Astrocyte (in vitro differentiated cells and primary cell): ENCODE data around the gene CEP95. TPM values are rescaled to one million over a fixed set of nuclear protein-coding genes. Genes with fewer than 3 reads are reported as not detected.

Experiments
- DNase-seq: peaks from one replicate; pipeline ENCODE4 v3.0.0-alpha.2; 2010; ENCODE audit warnings: low read depth
- FAIRE-seq: peaks from 2 replicates; lab custom pipeline; 2011; peaks lifted over from hg19 to GRCh38; lab: Jason Lieb, UNC
- H2AFZ ChIP-seq: 2 replicates; pipeline ENCODE4 v1.6.0; 2012; ENCODE audit warnings: low read depth, low read length, inconsistent platforms
- H3K27ac ChIP-seq: 2 replicates; pipeline ENCODE4 v1.5.1; 2011; ENCODE audit warnings: low read depth, low read length, inconsistent platforms
- H3K27me3 ChIP-seq: 2 replicates; pipeline ENCODE4 v1.6.0; 2011; ENCODE audit warnings: low read length, inconsistent platforms; ENCODE audit not compliant: insufficient read depth
- H3K36me3 ChIP-seq: 2 replicates; pipeline ENCODE4 v1.5.1; 2011; ENCODE audit warnings: low read length, inconsistent platforms; ENCODE audit not compliant: insufficient read depth
- H3K4me1 ChIP-seq: 2 replicates; pipeline ENCODE4 v1.5.1; 2011; ENCODE audit warnings: low read length, inconsistent platforms; ENCODE audit not compliant: insufficient read depth
- H3K4me2 ChIP-seq: 2 replicates; pipeline ENCODE4 v1.6.0; 2012; ENCODE audit warnings: low read length, inconsistent platforms
- H3K4me3 ChIP-seq: 2 replicates; pipeline ENCODE4 v1.5.1; 2011; ENCODE audit warnings: low read depth, mild to moderate bottlenecking, low read length, inconsistent platforms; ENCODE audit not compliant: insufficient read depth
- H3K79me2 ChIP-seq: 2 replicates; pipeline ENCODE4 v1.6.0; 2012; ENCODE audit warnings: mild to moderate bottlenecking, low read length, inconsistent platforms; ENCODE audit not compliant: insufficient read depth
- H3K9ac ChIP-seq: 2 replicates; pipeline ENCODE4 v1.6.0; 2012; ENCODE audit warnings: mild to moderate bottlenecking, low read length, inconsistent platforms
- H3K9me3 ChIP-seq: 2 replicates; pipeline ENCODE4 v1.5.1; 2012; ENCODE audit warnings: low read depth, mild to moderate bottlenecking, low read length, inconsistent platforms; ENCODE audit not compliant: insufficient read depth
- H4K20me1 ChIP-seq: 2 replicates; pipeline ENCODE4 v1.6.0; 2012; ENCODE audit warnings: low read length, inconsistent platforms; ENCODE audit not compliant: insufficient read depth
- H3K27ac Mint-ChIP-seq: one replicate; pipeline ENCODE4 v1.8.0; 2021; ENCODE audit warnings: mild to moderate bottlenecking, mixed read lengths; ENCODE audit not compliant: unreplicated experiment
- H3K27me3 Mint-ChIP-seq: one replicate; pipeline ENCODE4 v1.8.0; 2021; ENCODE audit warnings: low read depth, mixed read lengths; ENCODE audit not compliant: unreplicated experiment
- H3K36me3 Mint-ChIP-seq: one replicate; pipeline ENCODE4 v1.8.0; 2021; ENCODE audit warnings: low read depth, mixed read lengths; ENCODE audit not compliant: unreplicated experiment
- H3K4me1 Mint-ChIP-seq: one replicate; pipeline ENCODE4 v1.8.0; 2021; ENCODE audit warnings: low read depth, mixed read lengths; ENCODE audit not compliant: unreplicated experiment
- H3K4me3 Mint-ChIP-seq: one replicate; pipeline ENCODE4 v1.8.0; 2021; ENCODE audit warnings: mild to moderate bottlenecking, moderate library complexity, mixed read lengths; ENCODE audit not compliant: unreplicated experiment
- H3K9me3 Mint-ChIP-seq: one replicate; pipeline ENCODE4 v1.8.0; 2021; ENCODE audit warnings: mild to moderate bottlenecking, mixed read lengths; ENCODE audit not compliant: unreplicated experiment
- CTCF ChIP-seq: IDR thresholded peaks from 2 replicates; pipeline ENCODE4 v1.5.1; 2011; ENCODE audit warnings: low read depth, mild to moderate bottlenecking, inconsistent platforms, low read length, moderate library complexity; ENCODE audit not compliant: insufficient read depth
- EZH2 ChIP-seq: IDR thresholded peaks from 2 replicates; pipeline ENCODE4 v1.6.1; 2012; ENCODE audit warnings: mild to moderate bottlenecking, low read length, inconsistent platforms; ENCODE audit not compliant: insufficient read depth
- total RNA-seq: library from RNA; stranded (reverse); gene quantifications from 2 replicates; pipeline ENCODE4 v1.2.1, GENCODE V29; 2021

The CEP95 gene
- total RNA-seq, 1 donor from 2014 or later, result 35.2 TPM

- peaks cover 11% of the 10 kb centered on the region for H3K4me1 Mint-ChIP-seq
- H3K4me2 ChIP-seq, result no peak overlapping the region
- H3K79me2 ChIP-seq, result peaks cover 6% of the 10 kb centered on the region
- H4K20me1 ChIP-seq, result peaks cover 46% of the 10 kb centered on the region
- no peaks in the 10 kb centered on the region for H3K4me1 ChIP-seq
- no peak overlapping the region for H2AFZ ChIP-seq
- no peak overlapping the region for H3K27ac ChIP-seq
- H3K27me3 ChIP-seq, result no peaks in the 10 kb centered on the region
- H3K27me3 Mint-ChIP-seq, result no peaks in the 10 kb centered on the region
- no peak overlapping the region for H3K27ac Mint-ChIP-seq
- H3K4me3 Mint-ChIP-seq, result no peak overlapping the region
- H3K36me3 Mint-ChIP-seq, result peaks cover 23% of the 10 kb centered on the region
- DNase-seq (no peak), FAIRE-seq (no peak)
- TF ChIP-seq CTCF, result no peak
- TF ChIP-seq EZH2, result no peak
- peaks cover 72% of the 10 kb centered on the region for H3K36me3 ChIP-seq
- no peaks in the 10 kb centered on the region for H3K9me3 ChIP-seq
- no peak overlapping the region for H3K9ac ChIP-seq
- no peak overlapping the region for H3K4me3 ChIP-seq
- H3K9me3 Mint-ChIP-seq, result no peaks in the 10 kb centered on the region
Observed at GRCh38 chr17:64538508-64539130, 31.8 kb downstream of the CEP95 start.

- no peak overlapping the region for H3K27ac ChIP-seq
- no peak overlapping the region for H3K4me3 ChIP-seq
- DNase-seq (no peak), FAIRE-seq (no peak)
- no peak overlapping the region for H2AFZ ChIP-seq
- peaks cover 12% of the 10 kb centered on the region for H3K79me2 ChIP-seq
- H3K27ac Mint-ChIP-seq, result no peak overlapping the region
- peaks cover 37% of the 10 kb centered on the region for H4K20me1 ChIP-seq
- peaks cover 18% of the 10 kb centered on the region for H3K36me3 Mint-ChIP-seq
- no peak for TF ChIP-seq EZH2
- TF ChIP-seq CTCF, result no peak
- no peak overlapping the region for H3K4me3 Mint-ChIP-seq
- peaks cover 68% of the 10 kb centered on the region for H3K36me3 ChIP-seq
- H3K4me1 Mint-ChIP-seq, result peaks cover 15% of the 10 kb centered on the region
- H3K9ac ChIP-seq, result no peak overlapping the region
- H3K9me3 Mint-ChIP-seq, result no peaks in the 10 kb centered on the region
- no peaks in the 10 kb centered on the region for H3K27me3 ChIP-seq
- H3K4me2 ChIP-seq, result no peak overlapping the region
- H3K9me3 ChIP-seq, result no peaks in the 10 kb centered on the region
- H3K27me3 Mint-ChIP-seq, result no peaks in the 10 kb centered on the region
- H3K4me1 ChIP-seq, result no peaks in the 10 kb centered on the region
Observed at GRCh38 chr17:64540118-64540776, 33.5 kb downstream of the CEP95 start.

GRCh38 chr17:64544742-64545141, 38.0 kb downstream of the CEP95 start:
- no peaks in the 10 kb centered on the region for H3K27me3 Mint-ChIP-seq
- Histone ChIP-seq H3K27me3 (no peaks in the 10 kb centered on the region), H3K9me3 (no peaks in the 10 kb centered on the region), H3K27ac (no peak overlapping the region), H4K20me1 (peaks cover 31% of the 10 kb centered on the region), H3K36me3 (peaks cover 65% of the 10 kb centered on the region), H3K4me3 (no peak overlapping the region), H3K79me2 (peaks cover 25% of the 10 kb centered on the region), H3K4me1 (no peaks in the 10 kb centered on the region), H2AFZ (no peak overlapping the region), H3K4me2 (no peak overlapping the region), H3K9ac (no peak overlapping the region)
- H3K36me3 Mint-ChIP-seq, result peaks cover 10% of the 10 kb centered on the region
- H3K27ac Mint-ChIP-seq, result peak overlapping the region; percentile 66
- DNase-seq, result no peak
- TF ChIP-seq CTCF, result no peak
- no peak for TF ChIP-seq EZH2
- H3K9me3 Mint-ChIP-seq, result no peaks in the 10 kb centered on the region
- no peak for FAIRE-seq
- H3K4me1 Mint-ChIP-seq, result peaks cover 17% of the 10 kb centered on the region
- no peak overlapping the region for H3K4me3 Mint-ChIP-seq
